T-helper 1 cell treated with Interleukin-12 subunit alpha and Interleukin-12 subunit beta and Interleukin-4 antibody, amounts not matched to agents 30 ng/mL and 1 ng/mL, for 36 hours (primary cell): ENCODE results near the gene ITGAE. TPM values are rescaled to one million over a fixed set of nuclear protein-coding genes. Genes with fewer than 3 reads are reported as not detected.
"Not testable (repeated sequence)": the region's sequence is repeated elsewhere in the genome, so short reads cannot be mapped to it uniquely, and the experiment has no call there.

Experiments
- intact Hi-C: fragments of 100-400 bp; cut with micrococcal nuclease; formaldehyde crosslinking; loops from one replicate; pipeline ENCODE4 v1.15.1; 2024
- total RNA-seq: library from RNA; stranded (reverse); gene quantifications from 2 replicates; pipeline ENCODE4 v1.2.3, GENCODE V29; 2022

ITGAE gene
- total RNA-seq, 1 donor from 2014 or later: 45.9 TPM

DNA sequence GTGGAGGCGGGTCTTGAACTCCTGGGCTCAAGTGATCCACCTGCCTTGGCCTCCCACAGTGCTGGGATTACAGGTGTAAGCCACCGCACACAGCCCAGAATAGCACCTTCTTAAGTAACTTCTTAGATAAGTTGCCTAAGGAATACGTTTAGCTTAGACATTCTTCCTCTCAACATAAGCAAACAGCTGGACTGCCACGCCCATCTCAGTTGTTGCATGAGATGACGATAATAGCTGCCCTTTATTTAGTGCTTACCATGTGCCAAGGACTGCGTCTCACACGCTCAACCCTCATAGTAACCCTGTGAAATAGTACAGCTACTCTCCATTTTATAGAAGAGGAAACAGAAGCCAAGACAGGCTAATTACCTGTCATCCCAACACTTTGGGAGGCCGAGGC lies 65.5 kb downstream of the ITGAE start:
- intact Hi-C loops: loop anchor here (5.0 kb wide), 2 partner anchors 72 to 177 kb away; no protein-coding TSS in a partner anchor

DNA sequence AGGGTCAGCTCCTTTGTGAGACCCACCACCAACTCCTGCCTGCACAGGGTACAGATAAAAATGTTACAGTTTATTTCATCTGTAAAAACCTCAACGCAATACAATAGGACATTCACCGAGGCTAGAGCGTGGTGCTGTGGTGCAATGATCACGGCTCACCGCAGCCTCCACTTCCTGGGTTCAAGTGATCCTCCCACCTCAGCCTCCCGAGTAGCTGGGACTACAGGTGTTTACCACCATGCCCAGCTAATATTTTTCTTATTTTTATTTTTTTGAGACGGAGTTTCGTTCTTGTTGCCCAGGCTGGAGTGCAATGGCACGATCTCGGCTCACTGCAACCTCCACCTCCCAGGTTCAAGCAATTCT lies 66.1 kb downstream of the ITGAE start:
- intact Hi-C loops: loop anchor here (5.0 kb wide), 2 partner anchors 72 to 177 kb away; no protein-coding TSS in a partner anchor

DNA sequence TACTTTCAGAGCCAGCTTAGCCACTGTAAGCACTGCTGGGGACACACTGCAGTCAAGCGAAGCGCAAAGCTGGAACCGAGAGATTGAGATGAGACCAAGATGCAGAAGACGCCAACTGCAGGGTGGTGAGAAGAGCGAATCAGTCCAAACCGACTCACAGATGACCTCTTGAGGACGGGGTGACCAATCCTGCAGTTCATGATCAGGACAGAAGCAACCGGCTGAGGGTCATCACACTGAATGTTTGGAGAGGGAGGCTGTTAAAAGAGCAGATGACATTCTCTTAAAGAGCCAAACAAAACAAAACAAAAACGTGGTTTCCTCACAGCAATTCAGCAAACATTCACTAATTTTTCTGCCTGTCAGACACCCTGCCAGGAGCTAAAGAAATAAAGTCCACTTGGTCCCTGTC lies 68.8 kb downstream of the ITGAE start:
- intact Hi-C loops: no loop called here

DNA sequence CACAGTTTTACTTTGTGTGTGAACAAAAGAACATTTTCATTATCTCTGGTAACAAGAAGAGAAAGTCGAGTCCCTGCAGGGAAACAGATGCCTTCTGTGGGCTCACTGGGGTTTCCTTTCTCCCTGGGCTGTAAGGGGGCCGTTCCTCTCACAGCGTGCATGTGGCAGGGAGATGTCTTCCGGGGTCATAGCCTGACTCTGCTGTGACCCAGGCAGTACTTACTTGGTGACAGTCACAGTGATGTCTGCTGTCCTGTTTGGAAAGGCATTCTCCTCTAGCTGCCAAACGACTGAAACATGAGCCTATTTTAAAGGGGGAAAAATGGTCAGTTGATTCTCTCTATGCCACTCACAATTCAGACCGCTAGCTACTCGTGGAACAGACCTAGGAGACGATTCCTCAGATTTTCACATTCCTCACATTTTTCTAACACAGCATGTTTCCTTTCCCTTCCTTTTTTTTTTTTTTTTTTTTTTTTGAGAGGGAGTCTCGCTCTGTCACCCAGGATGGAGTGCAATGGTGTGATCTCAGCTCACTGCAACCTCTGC lies 70.0 kb downstream of the ITGAE start:
- intact Hi-C loops: no loop called here

DNA sequence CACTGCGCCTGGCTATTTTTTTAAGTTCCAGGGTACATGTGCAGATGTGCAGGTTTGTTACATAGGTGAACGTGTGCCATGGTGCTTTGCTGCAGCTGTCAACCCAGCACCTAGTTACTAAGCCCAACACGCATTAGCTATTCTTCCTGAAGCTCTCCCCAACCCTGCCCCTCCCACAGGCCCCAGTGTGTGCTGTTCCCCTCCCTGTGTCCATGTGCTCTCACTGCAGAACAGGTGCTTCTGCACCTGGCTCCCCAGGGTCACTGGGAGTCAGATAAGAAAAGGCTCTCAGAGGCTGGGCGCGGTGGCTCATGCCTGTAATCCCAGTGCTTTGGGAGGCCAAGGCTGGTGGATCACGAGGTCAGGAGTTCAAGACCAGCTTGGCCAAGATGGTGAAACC lies 71.1 kb downstream of the ITGAE start:
- intact Hi-C loops: loop anchor here (10.0 kb wide), 1 partner anchor 235 kb away; the partner anchor contains the start of gene ATP2A3

DNA sequence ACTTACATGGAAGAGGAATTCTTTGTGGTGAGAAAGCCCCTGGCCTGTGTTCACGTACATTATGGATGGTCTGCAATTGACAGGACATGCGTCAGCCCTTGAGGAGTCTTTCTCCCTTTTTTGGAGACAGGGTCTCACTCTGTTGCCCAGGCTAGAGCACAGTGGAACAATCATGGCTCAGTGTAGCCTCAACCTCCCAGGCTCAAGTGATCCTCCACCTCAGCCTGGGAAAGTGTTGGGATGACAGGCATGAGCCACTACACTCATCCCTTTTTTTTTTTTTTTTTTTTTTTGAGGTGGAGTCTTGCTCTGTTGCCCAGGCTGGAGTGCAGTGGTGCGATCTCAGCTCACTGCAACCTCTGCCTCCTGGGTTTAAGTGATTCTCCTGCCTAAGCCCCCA lies 72.9 kb downstream of the ITGAE start:
- intact Hi-C loops: loop anchor here (10.0 kb wide), 1 partner anchor 237 kb away; the partner anchor contains the start of gene ATP2A3

DNA sequence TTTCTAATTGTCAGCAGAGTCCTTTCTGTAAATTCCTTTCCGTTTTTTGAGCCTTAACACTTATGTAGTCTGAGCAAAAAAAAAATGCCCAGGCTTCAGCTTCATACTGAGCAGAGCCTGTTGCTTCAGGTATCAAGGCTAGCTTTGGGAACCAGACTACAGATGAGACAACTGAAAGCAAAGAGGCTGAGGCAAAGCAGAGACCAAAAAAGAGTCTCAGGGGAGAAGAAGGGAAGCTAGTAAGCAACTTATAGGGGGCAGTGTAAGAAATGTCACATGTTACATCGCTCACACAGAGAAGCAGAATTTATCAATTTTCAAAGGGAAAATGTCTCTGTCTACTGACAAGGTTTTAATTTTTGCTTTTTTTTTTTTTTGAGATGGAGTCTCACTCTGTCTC lies 73.9 kb downstream of the ITGAE start:
- intact Hi-C loops: loop anchor here (10.0 kb wide), 1 partner anchor 238 kb away; the partner anchor contains the start of gene ATP2A3

DNA sequence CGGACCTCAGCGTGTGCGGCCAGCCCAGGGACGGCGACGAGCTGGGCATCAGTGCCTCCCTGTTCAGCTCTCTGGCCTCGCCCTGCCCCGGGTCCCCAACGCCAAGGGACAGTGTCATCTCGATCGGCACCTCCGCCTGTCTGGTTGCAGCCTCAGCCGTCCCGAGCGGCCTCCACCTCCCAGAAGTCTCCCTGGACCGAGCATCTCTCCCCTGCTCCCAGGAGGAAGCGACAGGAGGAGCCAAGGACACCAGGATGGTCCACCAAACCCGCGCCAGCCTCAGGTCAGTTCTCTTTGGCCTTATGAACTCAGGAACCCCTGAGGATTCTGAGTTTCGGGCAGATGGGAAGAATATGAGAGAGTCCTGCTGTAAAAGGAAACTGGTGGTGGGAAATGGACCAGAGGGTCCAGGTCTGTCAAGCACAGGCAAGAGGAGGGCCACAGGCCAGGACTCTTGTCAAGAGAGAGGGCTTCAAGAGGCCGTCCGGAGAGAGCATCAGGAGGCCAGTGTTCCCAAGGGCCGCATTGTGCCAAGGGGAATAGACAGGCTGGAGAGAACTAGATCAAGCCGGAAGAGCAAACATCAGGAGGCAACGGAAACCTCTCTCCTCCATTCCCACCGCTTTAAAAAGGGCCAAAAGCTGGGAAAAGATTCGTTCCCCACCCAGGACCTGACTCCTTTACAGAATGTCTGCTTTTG lies 76.5 kb downstream of the ITGAE start:
- intact Hi-C loops: loop anchor here (10.0 kb wide), 1 partner anchor 240 kb away; the partner anchor contains the start of gene ATP2A3

DNA sequence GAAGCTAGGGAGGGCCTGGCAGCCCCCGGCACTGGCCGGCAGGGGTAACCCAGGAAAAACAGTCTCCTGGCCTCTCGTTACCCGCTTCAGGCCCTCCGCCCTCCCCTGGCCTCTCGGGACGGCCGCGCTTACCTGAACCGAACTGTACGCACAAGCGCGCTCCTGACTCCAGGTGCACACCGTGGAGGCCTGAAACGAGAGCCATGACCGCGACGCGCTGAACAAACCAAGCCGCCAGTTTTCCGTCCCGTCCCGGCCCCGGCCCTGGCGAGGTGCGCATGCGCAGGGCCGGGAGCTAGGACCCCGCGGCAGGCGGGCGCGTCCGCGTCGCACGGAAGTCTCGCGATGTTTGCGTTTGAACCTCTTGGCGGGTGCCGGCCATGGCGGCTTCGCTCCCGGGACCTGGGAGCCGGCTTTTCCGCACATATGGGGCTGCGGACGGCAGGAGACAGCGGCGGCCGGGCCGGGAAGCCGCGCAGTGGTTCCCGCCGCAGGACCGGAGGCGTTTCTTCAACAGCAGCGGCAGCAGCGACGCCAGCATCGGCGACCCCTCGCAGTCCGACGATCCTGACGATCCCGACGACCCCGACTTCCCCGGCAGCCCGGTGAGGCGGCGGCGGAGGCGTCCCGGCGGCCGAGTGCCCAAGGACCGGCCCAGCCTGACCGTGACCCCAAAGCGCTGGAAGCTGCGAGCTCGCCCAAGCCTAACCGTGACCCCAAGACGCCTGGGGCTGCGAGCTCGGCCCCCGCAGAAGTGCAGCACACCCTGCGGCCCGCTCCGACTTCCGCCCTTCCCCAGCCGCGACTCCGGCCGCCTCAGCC lies 77.2 kb downstream of the ITGAE start, which contains the start of gene HASPIN:
Gene HASPIN, plus strand, starts transcription at position 348 of the 822 bp plus-strand sequence. Its CDS starts 33 bp downstream, at position 381.
- intact Hi-C loops: loop anchor here (1.0 to 10.0 kb wide), 6 partner anchors 12 to 241 kb away; partner anchors contain the start of genes ATP2A3, NCBP3 and P2RX5

DNA sequence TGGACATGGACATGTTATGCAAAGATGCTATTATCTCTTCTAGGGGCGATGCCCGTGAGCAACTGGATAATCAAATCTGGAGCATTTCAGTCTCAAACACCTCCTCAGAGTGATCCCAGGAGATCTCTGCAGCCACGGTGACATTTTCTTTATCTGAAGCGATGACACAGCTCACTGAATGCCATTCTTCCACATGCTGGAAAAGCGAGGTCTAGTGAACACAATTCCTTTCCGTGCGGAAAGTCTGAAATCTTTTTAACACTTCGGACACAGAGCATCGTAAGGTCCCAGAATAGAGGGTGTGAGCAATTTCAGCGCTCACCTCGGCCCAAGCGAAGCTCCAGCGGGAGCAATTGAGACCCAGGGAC lies 77.8 kb downstream of the ITGAE start:
- intact Hi-C loops: loop anchor here (1.0 to 10.0 kb wide), 6 partner anchors 12 to 242 kb away; partner anchors contain the start of genes ATP2A3, NCBP3 and P2RX5

DNA sequence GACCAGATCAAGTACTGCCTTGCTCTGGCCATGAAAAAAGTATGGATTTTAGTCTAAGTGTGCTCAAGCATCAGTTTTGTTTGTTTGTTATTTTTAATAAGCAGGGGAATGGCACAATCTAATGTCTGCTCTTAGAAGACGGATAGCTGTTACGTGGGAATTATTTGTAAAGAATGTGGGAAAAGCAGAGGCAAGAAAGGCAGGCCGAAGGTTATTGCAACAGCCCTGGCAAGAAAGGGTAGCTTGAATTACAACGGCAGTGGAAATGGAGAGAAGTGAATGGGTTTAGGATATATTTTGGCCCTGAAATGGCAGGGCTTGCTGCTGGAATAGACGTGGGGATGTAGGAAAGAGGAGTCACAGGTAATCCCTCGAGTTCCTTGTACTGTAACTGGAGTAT lies 78.3 kb downstream of the ITGAE start:
- intact Hi-C loops: loop anchor here (1.0 to 10.0 kb wide), 6 partner anchors 11 to 242 kb away; partner anchors contain the start of genes ATP2A3, NCBP3 and P2RX5

DNA sequence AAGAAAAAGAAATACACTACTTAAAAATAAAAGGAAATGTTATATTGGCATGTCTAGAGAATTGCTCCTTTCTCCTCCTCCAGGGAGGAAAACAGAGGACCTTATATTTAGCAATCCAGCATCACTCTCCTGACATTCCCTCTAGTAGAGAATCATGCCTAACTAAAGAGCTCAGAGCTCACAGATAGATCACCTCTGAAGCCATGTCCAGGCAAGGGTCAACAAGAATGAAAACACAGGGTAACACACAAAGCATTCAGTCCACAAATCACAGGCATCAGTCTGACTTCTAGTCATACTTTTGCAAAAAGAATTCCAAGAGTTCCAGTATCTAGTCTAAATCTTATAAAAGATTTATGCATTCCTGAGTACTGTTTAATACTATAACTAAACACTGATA lies 81.7 kb downstream of the ITGAE start:
- intact Hi-C loops: no loop called here

DNA sequence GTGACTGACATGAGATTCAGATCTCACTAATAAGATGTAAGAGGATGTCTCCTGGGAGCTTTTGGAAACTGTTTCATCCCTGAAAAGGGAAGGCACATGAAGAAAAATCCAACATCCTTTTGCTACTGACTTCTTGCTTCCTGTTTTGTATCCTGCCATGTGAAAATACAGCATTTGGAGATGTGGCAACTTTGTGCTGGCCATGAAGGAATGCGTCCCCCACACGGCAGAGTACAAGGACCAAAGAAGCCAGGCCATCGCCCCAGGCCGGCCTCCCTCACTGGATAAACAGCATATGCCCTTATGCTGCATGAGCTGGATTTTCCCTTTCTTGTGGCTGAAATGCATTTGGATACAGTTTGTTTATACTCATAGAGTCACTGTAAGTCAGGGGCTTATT lies 82.8 kb downstream of the ITGAE start:
- intact Hi-C loops: no loop called here

DNA sequence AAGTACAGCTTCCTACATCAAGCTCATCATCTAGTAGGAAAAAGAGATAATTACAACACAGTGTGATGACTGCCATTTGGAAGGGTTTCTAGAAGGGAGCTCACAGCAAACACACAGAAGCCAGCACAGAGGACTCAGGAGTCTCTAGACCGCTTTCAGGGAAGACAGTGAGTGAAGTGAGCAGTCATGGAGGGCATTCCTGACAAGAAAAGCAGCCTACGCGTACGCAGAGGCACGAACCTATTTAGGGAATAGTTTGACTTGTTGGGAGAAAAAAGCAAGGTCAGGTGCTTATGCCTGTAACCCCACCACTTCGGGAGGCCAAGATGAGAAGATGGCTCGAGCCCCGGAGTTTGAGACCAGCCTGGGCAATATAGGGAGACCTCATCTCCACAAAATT lies 85.7 kb downstream of the ITGAE start:
- intact Hi-C loops: no loop called here

DNA sequence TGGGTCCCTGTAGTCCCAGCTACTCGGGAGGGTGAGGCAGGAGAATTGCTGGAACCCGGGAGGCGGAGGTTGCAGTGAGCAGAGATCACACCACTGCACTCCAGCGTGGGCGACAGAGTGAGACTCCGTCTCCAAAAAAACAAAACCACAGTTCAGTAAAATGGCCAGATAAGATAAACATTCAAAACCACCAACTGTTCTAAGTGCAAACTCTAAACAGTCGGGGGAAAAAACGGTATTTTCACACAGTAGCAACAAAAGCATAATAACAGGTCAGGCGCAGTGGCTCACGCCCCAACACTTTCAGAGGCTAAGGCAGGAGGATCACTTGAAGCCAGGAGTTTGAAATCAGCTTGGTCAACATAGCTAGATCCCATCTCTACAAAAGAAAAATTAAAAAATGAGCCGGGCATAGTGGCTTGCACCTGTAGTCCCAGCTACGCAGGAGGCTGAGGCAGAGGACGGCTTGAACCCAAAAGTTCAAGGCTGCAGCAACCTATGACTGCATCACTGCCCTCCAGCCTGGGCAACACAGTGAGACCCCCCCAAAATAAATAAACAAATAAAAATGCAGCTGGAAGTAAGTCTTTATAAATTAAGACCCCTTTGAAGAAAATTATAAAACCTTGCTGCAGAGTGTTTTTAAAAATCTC lies 88.1 kb downstream of the ITGAE start:
- intact Hi-C loops: no loop called here

DNA sequence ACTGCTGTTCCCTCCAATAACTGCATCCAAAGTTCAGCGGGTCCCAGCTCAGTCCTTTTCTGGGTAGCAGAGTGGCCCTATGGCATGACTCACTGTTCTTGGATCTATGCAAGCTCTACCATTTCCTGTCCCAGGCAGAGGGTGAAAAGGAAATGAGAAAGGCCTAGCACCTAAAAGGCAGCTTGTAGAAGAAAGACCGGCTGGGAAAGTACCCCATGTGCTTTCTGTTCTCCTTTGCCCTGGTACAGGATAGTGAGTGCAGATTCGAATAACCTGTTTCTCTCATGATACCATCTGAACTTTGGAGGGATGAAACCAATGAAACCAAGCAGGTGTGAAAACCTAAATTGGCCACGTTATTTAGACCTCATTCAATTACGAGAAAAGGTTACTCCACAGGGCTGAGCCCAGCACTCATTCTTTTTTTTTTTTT lies 90.0 kb downstream of the ITGAE start:
- intact Hi-C loops: loop anchor here (1.0 kb wide), 7 partner anchors 12 to 135 kb away; partner anchors contain the start of genes EMC6, HASPIN, NCBP3 and TAX1BP3

DNA sequence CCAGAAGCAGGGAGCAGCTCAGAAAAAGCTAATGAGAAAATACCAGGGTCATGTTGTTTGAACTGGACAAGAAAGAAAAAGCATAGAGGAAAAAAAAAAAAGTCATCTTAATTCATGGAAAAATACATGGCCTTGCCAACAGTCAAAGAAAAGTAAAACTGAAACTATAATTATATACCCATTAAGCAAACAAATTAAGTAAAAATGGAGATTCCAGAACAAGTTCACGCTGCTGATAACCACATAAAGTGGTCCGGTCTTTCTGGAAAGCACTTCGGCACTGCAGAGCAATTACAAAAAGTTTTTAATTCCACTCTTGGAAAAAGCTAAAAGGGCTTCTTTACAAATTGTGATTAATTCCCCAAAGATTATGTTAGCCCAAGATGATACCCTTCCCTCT lies 92.6 kb downstream of the ITGAE start:
- intact Hi-C loops: no loop called here

DNA sequence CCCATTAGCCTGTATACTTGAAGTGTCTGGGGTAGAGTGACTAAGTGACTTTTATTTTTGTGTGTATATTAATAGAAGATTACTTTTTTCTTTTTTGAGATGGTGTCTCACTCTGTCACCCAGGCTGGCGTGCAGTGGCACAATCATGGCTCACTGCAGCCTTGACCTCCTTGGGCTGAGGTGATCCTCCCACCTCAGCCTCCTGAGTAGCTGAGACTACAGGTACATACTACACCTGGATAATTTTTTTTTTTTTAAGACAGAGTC lies 95.3 kb downstream of the ITGAE start:
- intact Hi-C loops: not testable (repeated sequence)

DNA sequence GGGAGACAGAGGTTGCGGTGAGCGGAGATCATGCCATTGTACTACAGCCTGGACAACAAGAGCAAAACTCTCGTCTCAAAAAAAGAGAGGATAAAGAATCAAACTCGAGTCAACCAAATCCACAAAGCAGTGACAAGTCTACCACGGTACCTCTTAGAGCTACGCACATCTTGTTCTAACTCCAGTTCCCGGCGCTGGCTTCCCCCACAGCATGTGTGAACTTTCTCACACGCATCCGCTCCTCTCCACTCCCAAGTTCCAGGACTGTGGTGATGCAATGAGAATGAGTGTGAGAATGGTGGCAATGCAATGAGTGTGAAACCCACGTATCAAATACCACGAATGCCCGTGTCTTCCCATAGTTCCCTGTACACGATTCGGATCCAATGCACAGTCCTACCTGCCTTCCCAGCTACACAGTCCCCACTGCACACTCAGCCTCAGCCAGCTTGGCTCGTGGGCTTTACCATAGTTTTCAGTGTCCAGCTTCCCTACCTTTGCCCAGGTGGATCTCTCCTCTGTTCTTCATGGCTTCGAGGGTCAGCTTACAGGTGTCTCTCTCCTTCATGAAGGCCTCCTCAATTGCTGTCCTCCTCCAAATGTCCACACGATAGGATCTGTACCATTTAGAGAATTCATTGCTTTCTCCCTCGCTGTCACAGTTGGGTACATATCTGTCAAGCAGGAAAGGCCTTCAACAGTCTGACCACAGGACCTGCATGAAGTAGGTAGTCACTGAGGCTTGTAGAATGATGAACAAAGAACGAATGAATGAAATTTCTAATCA lies 95.9 kb downstream of the ITGAE start:
- intact Hi-C loops: no loop called here

DNA sequence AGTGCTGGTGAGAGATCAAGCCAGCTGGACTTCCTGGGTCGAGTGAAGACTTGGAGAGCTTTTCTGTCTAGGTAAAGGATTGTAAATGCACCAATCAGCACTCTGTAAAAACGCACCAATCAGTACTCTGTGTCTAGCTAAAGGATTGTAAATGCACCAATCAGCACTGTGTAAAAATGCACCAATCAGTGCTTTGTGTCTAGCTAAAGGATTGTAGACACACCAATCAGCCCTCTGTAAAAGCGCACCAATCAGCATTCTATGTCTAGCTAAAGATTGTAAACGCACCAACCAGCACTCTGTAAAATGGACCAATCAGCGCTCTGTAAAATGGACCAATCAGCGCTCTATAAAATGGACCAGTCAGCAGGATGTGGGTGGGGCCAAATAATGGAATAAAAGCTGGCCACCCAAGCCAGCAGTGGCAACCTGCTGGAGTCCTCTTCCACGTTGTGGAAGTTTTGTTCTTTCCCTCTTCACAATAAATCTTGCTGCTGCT lies 98.9 kb downstream of the ITGAE start:
- intact Hi-C loops: not testable (repeated sequence)
